GM12878 (cell line): ENCODE results near the gene TP63. TPM values are rescaled to one million over a fixed set of nuclear protein-coding genes. Genes with fewer than 3 reads are reported as not detected.

Source experiments
- ATAC-seq: fragments of 200-7000 bp; cut with Tn5 transposase; 3 replicates; pipeline ENCODE4 v1.9.1; 2020; ENCODE audit warnings: mild to moderate bottlenecking, moderate library complexity
- BruUV-seq: library from RNA; stranded (reverse); fragments of 400-500 nt; replicated peaks from 2 replicates; lab custom pipeline; 2021; lab: Mats Ljungman, UMichigan
- CTCF ChIA-PET: fragments of 300-600 bp; sonication (Branson Sonifier 250); formaldehyde crosslinking; extraction: SDS; loops from one replicate; lab custom pipeline; 2021; ENCODE audit warnings: inconsistent platforms; lab: Yijun Ruan, JAX
- POLR2A ChIA-PET: fragments of 350-600 bp; formaldehyde crosslinking; extraction: SDS; loops from one replicate; lab custom pipeline; 2021; ENCODE audit warnings: inconsistent platforms; lab: Charles Lee
- RAD21 ChIA-PET: fragments of 300-600 bp; sonication (Branson Sonifier 250); formaldehyde crosslinking; loops from one replicate; lab custom pipeline; 2023; ENCODE audit warnings: antibody characterized with exemption; ENCODE audit not compliant: unreplicated experiment; lab: Charles Lee
- SMC1A ChIA-PET: fragments of 300-600 bp; sonication (Branson Sonifier 250); formaldehyde crosslinking; loops from one replicate; lab custom pipeline; 2023; ENCODE audit not compliant: unreplicated experiment, uncharacterized antibody; lab: Charles Lee
- DNase-seq: peaks from one replicate; pipeline ENCODE4 v3.0.0-alpha.2; 2011; ENCODE audit warnings: low read depth, low spot score
- FAIRE-seq: peaks from 3 replicates; lab custom pipeline; 2011; peaks lifted over from hg19 to GRCh38; lab: Jason Lieb, UNC
- H2AFZ ChIP-seq: 2 replicates; pipeline ENCODE4 v1.6.0; 2011; ENCODE audit warnings: low read depth, low read length, control low read depth; ENCODE audit not compliant: control insufficient read depth
- H3K27ac ChIP-seq: 2 replicates; pipeline ENCODE4 v1.5.1; 2011; ENCODE audit warnings: control low read depth; ENCODE audit not compliant: control insufficient read depth, insufficient read depth
- H3K27me3 ChIP-seq, 2 experiments: replicated peaks in 1 of 2; 2 replicates each; pipeline versions ENCODE4 v1.6.0 to v1.6.1; 2011; ENCODE audit warnings: low read length in 1 of 2; ENCODE audit not compliant: control insufficient read depth in 2 of 2, insufficient read depth in 2 of 2
- H3K36me3 ChIP-seq, 2 experiments: 2 replicates each; pipeline ENCODE4 v1.5.1; 2011; ENCODE audit warnings: low read length in 1 of 2; ENCODE audit not compliant: control insufficient read depth in 2 of 2, insufficient read depth in 2 of 2
- H3K4me1 ChIP-seq: 2 replicates; pipeline ENCODE4 v1.6.1; 2011; ENCODE audit warnings: mild to moderate bottlenecking, low read length, moderate library complexity, mixed read lengths; ENCODE audit not compliant: control insufficient read depth, insufficient read depth
- H3K4me2 ChIP-seq: 2 replicates; pipeline ENCODE4 v1.6.0; 2011; ENCODE audit warnings: control low read depth; ENCODE audit not compliant: control insufficient read depth, insufficient read depth
- H3K4me3 ChIP-seq: fragments of 200-600 bp; sonication (generic); 2 replicates; pipeline ENCODE4 v1.5.1; 2016
- H3K79me2 ChIP-seq: 2 replicates; pipeline ENCODE4 v1.6.0; 2011; ENCODE audit warnings: low read length; ENCODE audit not compliant: control insufficient read depth, insufficient read depth
- H3K9ac ChIP-seq: 2 replicates; pipeline ENCODE4 v1.8.0; 2011; ENCODE audit warnings: low read length, control low read depth, mixed read lengths; ENCODE audit not compliant: control insufficient read depth, insufficient read depth
- H3K9me3 ChIP-seq: replicated peaks from 3 replicates; pipeline ENCODE4 v1.5.1; 2011; ENCODE audit warnings: mild to moderate bottlenecking, low read length; ENCODE audit not compliant: control insufficient read depth, insufficient read depth
- H4K20me1 ChIP-seq: 2 replicates; pipeline ENCODE4 v1.6.0; 2011; ENCODE audit not compliant: control insufficient read depth, insufficient read depth
- CUX1 ChIP-seq: IDR thresholded peaks from 2 replicates; pipeline ENCODE4 v1.6.1; 2012; ENCODE audit warnings: improper control_type of control experiment, low read depth, low read length; ENCODE audit not compliant: insufficient replicate concordance
- E2F8 ChIP-seq: fragments of 450-650 bp; IDR thresholded peaks from 2 replicates; pipeline ENCODE4 v1.6.1; 2018; ENCODE audit warnings: mild to moderate bottlenecking, low read depth, moderate library complexity; ENCODE audit not compliant: partially characterized antibody
- HDAC2 ChIP-seq: fragments of 200-600 bp; sonication (generic); IDR thresholded peaks from 2 replicates; pipeline ENCODE4 v1.6.1; 2017
- POLR2AphosphoS2 ChIP-seq: IDR thresholded peaks from 2 replicates; pipeline ENCODE4 v1.6.1; 2011; ENCODE audit warnings: low read depth, mild to moderate bottlenecking, low read length, improper control_type of control experiment, moderate library complexity
- WGBS: methylation state at CpG from one replicate; pipeline ENCODE4 v1.1.6; 2016; ENCODE audit warnings: low lambda C conversion rate; ENCODE audit not compliant: insufficient replicate concordance, insufficient coverage; ENCODE audit errors: missing lambda C conversion rate; 5-methylcytosine and 5-hydroxymethylcytosine counted together
- in situ Hi-C: fragments of 300-500 bp; cut with MboI; formaldehyde crosslinking; loops from 9 replicates; pipeline ENCODE4 v1.14.3; 2018; ENCODE audit warnings: mixed read lengths
- intact Hi-C: fragments of 100-400 bp; cut with micrococcal nuclease; formaldehyde crosslinking; loops from one replicate; pipeline ENCODE4 v1.14.2; 2022; ENCODE audit not compliant: unreplicated experiment
- polyA plus RNA-seq, 11 experiments: library from polyadenylated mRNA; depleted of rRNA in 4 of 11; unstranded in 6 of 11; stranded (reverse) in 5 of 11; fragments of >200 nt; fragmentation: Nextera tagmentation in 4 of 11; fragmentation: Illumina TruSeq in 1 of 11; extraction: Ambion mirVana in 4 of 11; extraction: Trizol in 1 of 11; gene quantifications; 1 replicate in 1 of 11; 2 replicates in 10 of 11; pipeline versions ENCODE4 v1.2.1 to v1.2.3, GENCODE V29; 2011 to 2016; ENCODE audit warnings: inconsistent platforms in 2 of 11, missing spikeins in 2 of 11, low read depth in 1 of 11
- total RNA-seq, 4 experiments: library from RNA; depleted of rRNA in 3 of 4; stranded (reverse); fragments of >200 nt in 3 of 4; fragmentation: Illumina TruSeq in 1 of 4; extraction: Trizol in 1 of 4; gene quantifications; 2 replicates each; pipeline versions ENCODE4 v1.2.1 to v1.2.3, GENCODE V29; 2013 to 2021

Gene TP63
- total and polyA plus RNA-seq, 10 of the 15 experiments (the other 5 are each of a cell fraction or from before 2014, with no cell fraction given) = 1.4 to 10.8 (median 6.2) TPM

- CTCF ChIA-PET = interaction anchor here (0.5 to 1.8 kb wide), 3 partner anchors 9 to 259 kb away, joined by 3 to 5 read pairs (median 4); no protein-coding TSS in a partner anchor
- Histone ChIP-seq H3K4me1 (peaks cover 2% of the 10 kb centered on the region; the same call in 1 of the 2 replicates), H3K79me2 (no peaks in the 10 kb centered on the region), H3K36me3 (no peaks in the 10 kb centered on the region), H3K4me2 (no peak overlapping the region), H3K9ac (no peak overlapping the region), H3K9me3 (no peaks in the 10 kb centered on the region), H3K27ac (no peak overlapping the region), H4K20me1 (no peaks in the 10 kb centered on the region), H3K27me3 (no peaks in the 10 kb centered on the region), H3K4me3 (no peak overlapping the region)
- SMC1A ChIA-PET = interaction anchor here (0.7 to 1.8 kb wide), 9 partner anchors 9 to 175 kb away, joined by 3 to 7 read pairs (median 3); no protein-coding TSS in a partner anchor
- no TSS peak for BruUV-seq
- 69% methylated on average over 5 of the region's 5 CpGs for WGBS
- intact Hi-C loops (no loop called here), in situ Hi-C loops (no loop called here)
- no peak for DNase-seq
- ATAC-seq = no peak
- RAD21 ChIA-PET = no interaction called here
- FAIRE-seq = no peak
- no peak for TF ChIP-seq POLR2AphosphoS2
- TF ChIP-seq, all 136 proteins: peak for 0
- no peak overlapping the region; the same call in 1 of the 2 replicates for H2AFZ ChIP-seq
- POLR2A ChIA-PET = no interaction called here
Observed at GRCh38 chr3:189773056-189773455, 141.9 kb downstream of the TP63 start.

GRCh38 chr3:189776149-189776824, 145.1 kb downstream of the TP63 start:
- Histone ChIP-seq H3K9me3 (no peaks in the 10 kb centered on the region), H3K79me2 (no peaks in the 10 kb centered on the region), H3K4me2 (no peak overlapping the region), H3K36me3 (no peaks in the 10 kb centered on the region), H3K27ac (no peak overlapping the region), H3K4me3 (no peak overlapping the region), H3K27me3 (no peaks in the 10 kb centered on the region), H3K4me1 (peaks cover 5% of the 10 kb centered on the region; the same call in 1 of the 2 replicates), H4K20me1 (no peaks in the 10 kb centered on the region), H3K9ac (no peak overlapping the region), H2AFZ (no peak overlapping the region)
- ChIA-PET SMC1A (no interaction called here), POLR2A (no interaction called here), CTCF (no interaction called here), RAD21 (no interaction called here)
- FAIRE-seq (no peak), DNase-seq (no peak), ATAC-seq (no peak)
- in situ Hi-C loops = no loop called here
- intact Hi-C loops = no loop called here
- BruUV-seq = no TSS peak
- WGBS = 53% methylated on average over 6 of the region's 6 CpGs
- no peak for TF ChIP-seq HDAC2
- no peak for TF ChIP-seq E2F8
- no peak for TF ChIP-seq CUX1
